RWPE2 (cell line): ENCODE results near the gene NACC1.

ENCODE experiments used
- ATAC-seq: fragments of 200-7000 bp; cut with Tn5 transposase; 3 replicates; pipeline ENCODE4 v1.9.1; 2021; ENCODE audit warnings: low read depth
- DNase-seq: peaks from one replicate; pipeline ENCODE4 v3.0.0-alpha.2; 2020; ENCODE audit warnings: low spot score
- H3K27ac ChIP-seq: fragments of 450-650 bp; 2 replicates; pipeline ENCODE4 v1.5.1; 2017; ENCODE audit warnings: mild to moderate bottlenecking; ENCODE audit not compliant: poor library complexity, severe bottlenecking
- H3K27me3 ChIP-seq: fragments of 250-450 bp; sonication (Bioruptor Pico); 2 replicates; pipeline ENCODE4 v1.5.1; 2021; ENCODE audit warnings: mild to moderate bottlenecking, moderate library complexity; ENCODE audit not compliant: insufficient read depth, poor library complexity, severe bottlenecking
- H3K36me3 ChIP-seq: fragments of 250-450 bp; sonication (Bioruptor Pico); 2 replicates; pipeline ENCODE4 v1.5.1; 2020; ENCODE audit warnings: low read depth, mild to moderate bottlenecking, moderate library complexity
- H3K4me1 ChIP-seq: fragments of 250-450 bp; sonication (Bioruptor Pico); 2 replicates; pipeline ENCODE4 v1.5.1; 2021; ENCODE audit warnings: mild to moderate bottlenecking, moderate library complexity; ENCODE audit not compliant: insufficient read depth, poor library complexity, severe bottlenecking
- H3K4me3 ChIP-seq: fragments of 250-450 bp; sonication (Bioruptor Pico); 2 replicates; pipeline ENCODE4 v1.5.1; 2021; ENCODE audit warnings: mild to moderate bottlenecking, moderate library complexity; ENCODE audit not compliant: severe bottlenecking
- H3K9me3 ChIP-seq: fragments of 250-450 bp; sonication (Bioruptor Pico); 2 replicates; pipeline ENCODE4 v1.5.1; 2021; ENCODE audit warnings: mild to moderate bottlenecking, moderate library complexity; ENCODE audit not compliant: severe bottlenecking
- CTCF ChIP-seq: fragments of 450-650 bp; IDR thresholded peaks from one replicate; pipeline ENCODE4 v1.5.1; 2017; ENCODE audit warnings: mild to moderate bottlenecking, moderate library complexity; ENCODE audit not compliant: poor library complexity, severe bottlenecking

Gene NACC1

DNA sequence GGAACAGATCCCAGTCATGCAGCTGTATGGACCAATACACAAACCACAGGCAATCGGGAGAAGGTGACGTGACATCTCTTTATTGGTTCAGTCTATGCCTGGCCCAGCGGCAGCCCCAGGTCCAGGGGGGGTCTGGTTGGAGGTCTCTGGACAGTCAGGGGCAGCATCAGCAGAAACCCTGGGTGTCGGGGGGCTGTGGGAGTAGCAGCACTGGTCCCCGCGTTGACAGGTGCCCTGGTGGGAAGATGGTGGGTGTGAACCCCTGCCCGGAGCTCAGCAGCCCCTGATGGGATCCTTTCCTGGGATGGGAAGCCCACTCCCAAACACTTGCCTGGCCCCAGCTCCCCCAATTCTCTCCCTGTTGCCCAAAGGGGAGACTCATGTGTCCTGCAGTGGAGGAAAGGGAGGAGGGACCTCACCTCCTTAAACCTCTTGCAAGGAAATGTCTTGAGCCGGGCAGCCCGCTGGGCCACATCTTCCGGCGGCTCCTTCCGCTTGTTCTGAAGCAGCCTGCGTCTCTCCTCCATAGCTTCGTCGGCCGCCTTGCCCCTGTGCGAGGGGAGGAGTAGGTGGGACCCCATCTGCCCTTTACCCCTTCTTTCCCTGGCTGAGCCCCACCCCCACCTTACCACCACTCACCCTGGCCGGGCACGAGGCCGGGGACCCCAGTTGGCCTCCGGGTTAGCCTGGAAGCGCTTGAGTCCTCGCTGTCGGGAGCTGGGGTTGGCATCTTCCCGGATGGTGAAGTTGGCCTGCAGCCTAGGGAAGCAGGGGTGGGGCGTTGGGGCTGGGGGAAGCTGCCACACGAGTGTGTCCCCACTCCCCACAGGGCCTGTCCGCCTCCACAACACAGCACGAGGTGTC, 13.0 kb upstream of the NACC1 start:
- ATAC-seq = no peak
- Histone ChIP-seq H3K9me3 (no peaks in the 10 kb centered on the region), H3K27ac (no peak overlapping the region), H3K27me3 (no peaks in the 10 kb centered on the region), H3K4me3 (no peak overlapping the region), H3K4me1 (no peaks in the 10 kb centered on the region), H3K36me3 (peaks cover 16% of the 10 kb centered on the region; the same call in 1 of the 2 replicates)
- peak; percentile 38 for TF ChIP-seq CTCF
- DNase-seq = no peak

DNA sequence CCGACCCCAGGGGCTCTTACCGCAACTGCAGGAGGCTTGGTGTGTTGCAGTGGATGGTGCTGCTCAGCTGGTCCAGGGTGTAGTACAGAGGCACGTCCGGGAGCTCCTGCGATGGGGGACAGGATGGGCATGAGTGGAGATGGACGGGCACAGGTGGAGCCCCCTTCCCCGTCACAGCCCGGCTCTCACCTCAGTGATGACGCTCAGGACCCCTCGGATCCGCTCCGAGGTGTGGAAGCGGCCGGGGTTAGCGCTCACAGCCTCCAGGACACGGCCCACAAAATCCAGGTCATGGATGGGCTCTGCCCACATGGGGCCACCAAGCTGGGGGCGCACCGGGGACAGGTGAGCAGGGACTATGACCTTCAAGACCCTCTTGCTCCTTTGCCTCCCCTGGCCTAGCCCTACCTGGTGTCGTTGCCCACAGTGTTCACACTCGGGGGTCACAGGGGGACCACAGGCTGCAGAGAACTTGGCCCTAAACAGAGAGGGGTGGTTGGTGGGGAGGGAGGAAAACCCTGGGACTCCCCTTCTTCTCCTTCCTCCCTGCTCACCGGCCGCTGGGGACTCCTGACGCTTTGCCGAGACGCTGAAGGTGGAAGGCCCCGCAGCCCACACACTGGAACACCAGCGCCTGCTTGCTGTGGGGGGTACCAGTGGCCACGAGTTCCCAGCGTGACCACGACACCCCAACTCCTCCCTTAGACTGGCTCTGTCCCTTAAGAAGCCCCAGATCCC, 8.5 kb upstream of the NACC1 start:
- ATAC-seq = no peak
- no peak for DNase-seq
- peaks cover 36% of the 10 kb centered on the region for H3K36me3 ChIP-seq
- H3K9me3 ChIP-seq = no peaks in the 10 kb centered on the region
- H3K27ac ChIP-seq = no peak overlapping the region
- H3K27me3 ChIP-seq = no peaks in the 10 kb centered on the region
- TF ChIP-seq CTCF = no peak
- no peaks in the 10 kb centered on the region for H3K4me1 ChIP-seq
- no peak overlapping the region for H3K4me3 ChIP-seq

GRCh38 chr19:13110099-13110610, 7.9 kb upstream of the NACC1 start:
- ATAC-seq = no peak
- DNase-seq = no peak
- Histone ChIP-seq H3K27ac (no peak overlapping the region), H3K27me3 (no peaks in the 10 kb centered on the region), H3K4me3 (no peak overlapping the region), H3K36me3 (peaks cover 42% of the 10 kb centered on the region), H3K9me3 (no peaks in the 10 kb centered on the region), H3K4me1 (no peaks in the 10 kb centered on the region)
- TF ChIP-seq CTCF = no peak

DNA sequence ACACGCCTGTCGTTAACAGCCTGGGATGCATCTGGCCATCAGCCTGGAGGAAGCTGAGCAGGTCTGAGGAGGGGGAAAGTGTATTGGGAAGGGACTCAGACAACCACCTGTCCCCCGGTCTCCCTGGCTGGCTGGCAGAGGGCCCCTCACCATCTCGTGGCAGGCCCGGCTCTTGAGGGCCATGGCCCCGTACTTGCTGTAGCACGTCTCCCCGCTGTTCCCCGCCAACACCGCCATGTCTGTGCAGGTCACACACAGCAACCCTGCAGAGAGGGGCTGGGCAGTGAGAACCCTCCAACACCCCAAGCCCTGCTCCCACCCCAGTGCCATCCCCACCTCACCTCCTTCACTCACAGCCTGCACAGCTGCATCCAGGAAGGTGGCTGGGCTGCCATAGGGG, 5.5 kb upstream of the NACC1 start:
- no peak overlapping the region for H3K4me3 ChIP-seq
- TF ChIP-seq CTCF = no peak
- H3K27ac ChIP-seq = no peak overlapping the region
- ATAC-seq = no peak
- no peaks in the 10 kb centered on the region for H3K9me3 ChIP-seq
- no peaks in the 10 kb centered on the region for H3K27me3 ChIP-seq
- peaks cover 2% of the 10 kb centered on the region for H3K4me1 ChIP-seq
- peaks cover 38% of the 10 kb centered on the region for H3K36me3 ChIP-seq
- DNase-seq = no peak
